HCT116 (cell line): ENCODE data around the gene CASZ1. TPM values are rescaled to one million over a fixed set of nuclear protein-coding genes. Genes with fewer than 3 reads are reported as not detected.

Experiments
- ATAC-seq: fragments of 200-7000 bp; cut with Tn5 transposase; 2 replicates; pipeline ENCODE4 v1.9.1; 2020; ENCODE audit warnings: mild to moderate bottlenecking, moderate library complexity
- BruUV-seq: library from RNA; stranded (reverse); fragments of 400-500 nt; replicated peaks from 2 replicates; lab custom pipeline; 2021; lab: Mats Ljungman, UMichigan
- CTCF ChIA-PET: fragments of 300-600 bp; sonication (Branson Sonifier 250); formaldehyde crosslinking; loops from one replicate; lab custom pipeline; 2021; ENCODE audit warnings: antibody characterized with exemption; lab: Charles Lee
- POLR2A ChIA-PET: fragments of 300-600, 350-600 bp; sonication (Branson Sonifier 250); formaldehyde crosslinking; loops from one replicate; lab custom pipeline; 2021; ENCODE audit warnings: antibody characterized with exemption; lab: Charles Lee
- RAD21 ChIA-PET, 2 experiments: fragments of 300-600 bp; sonication (Branson Sonifier 250); formaldehyde crosslinking; loops; one replicate each; lab custom pipeline; 2023; ENCODE audit warnings: low total read pairs in 2 of 2; ENCODE audit not compliant: uncharacterized antibody in 2 of 2, unreplicated experiment in 2 of 2, low non-redundant PET in 1 of 2; lab: Charles Lee
- DNase-seq: peaks from one replicate; pipeline ENCODE4 v3.0.0-alpha.2; 2010; ENCODE audit warnings: low read depth, low spot score
- H2AFZ ChIP-seq: fragments of 200-600 bp; shearing (Covaris generic), sonication (generic); 2 replicates; pipeline ENCODE4 v1.6.1; 2017; ENCODE audit warnings: low read depth, mixed run types, mixed read lengths, antibody characterized with exemption, low read length; ENCODE audit not compliant: poor library complexity, severe bottlenecking
- H3K27ac ChIP-seq: 2 replicates; pipeline ENCODE4 v1.5.1; 2012; ENCODE audit warnings: low read depth, low read length
- H3K27me3 ChIP-seq: fragments of 200-600 bp; sonication (generic); 2 replicates; pipeline ENCODE4 v1.6.1; 2016; ENCODE audit warnings: mixed run types, low read length, mixed read lengths; ENCODE audit not compliant: insufficient read depth
- H3K36me3 ChIP-seq, 2 experiments: fragments of 200-500 bp in 1 of 2; fragments of 200-600 bp in 1 of 2; sonication (Bioruptor generic) in 1 of 2; sonication (generic) in 1 of 2; 2 replicates each; pipeline versions ENCODE4 v1.5.1 to v1.6.1; 2014 to 2016; ENCODE audit warnings: low read length in 2 of 2, inconsistent platforms in 1 of 2, mixed read lengths in 1 of 2, mixed run types in 1 of 2; ENCODE audit not compliant: insufficient read depth in 2 of 2, control insufficient read depth in 1 of 2
- H3K4me1 ChIP-seq, 2 experiments: fragments of 200-600 bp in 1 of 2; sonication (generic) in 1 of 2; 2 replicates each; pipeline versions ENCODE4 v1.5.1 to v1.6.1; 2012 to 2017; ENCODE audit warnings: low read length in 2 of 2, inconsistent platforms in 1 of 2, mild to moderate bottlenecking in 1 of 2, mixed read lengths in 1 of 2, mixed run types in 1 of 2, moderate library complexity in 1 of 2; ENCODE audit not compliant: insufficient read depth in 2 of 2, control insufficient read depth in 1 of 2
- H3K4me2 ChIP-seq: fragments of 200-600 bp; sonication (generic); 2 replicates; pipeline ENCODE4 v1.6.1; 2017; ENCODE audit warnings: mixed run types, low read length, mixed read lengths
- H3K4me3 ChIP-seq, 2 experiments: fragments of 200-600 bp in 1 of 2; sonication (generic) in 1 of 2; replicated peaks in 1 of 2; 2 replicates each; pipeline ENCODE4 v1.5.1; 2011 to 2016; ENCODE audit warnings: low read length in 2 of 2, control low read depth in 1 of 2, low read depth in 1 of 2, mild to moderate bottlenecking in 1 of 2, mixed read lengths in 1 of 2, mixed run types in 1 of 2
- H3K79me2 ChIP-seq: fragments of 200-600 bp; sonication (generic); 2 replicates; pipeline ENCODE4 v1.6.1; 2017; ENCODE audit warnings: mild to moderate bottlenecking, mixed run types, low read length, moderate library complexity, mixed read lengths; ENCODE audit not compliant: insufficient read depth
- H3K9ac ChIP-seq: fragments of 200-600 bp; sonication (generic); 2 replicates; pipeline ENCODE4 v1.6.1; 2016; ENCODE audit warnings: low read length, mixed read lengths
- H3K9me2 ChIP-seq: fragments of 200-600 bp; sonication (generic), shearing (Covaris generic); 2 replicates; pipeline ENCODE4 v1.6.1; 2017; ENCODE audit warnings: mixed run types, mild to moderate bottlenecking, moderate library complexity; ENCODE audit not compliant: insufficient read depth
- H3K9me3 ChIP-seq, 2 experiments: fragments of 200-500 bp in 1 of 2; fragments of 200-600 bp in 1 of 2; sonication (Bioruptor generic) in 1 of 2; sonication (generic) in 1 of 2; 2 replicates each; pipeline ENCODE4 v1.6.1; 2014 to 2017; ENCODE audit warnings: low read length in 2 of 2, mixed read lengths in 2 of 2, inconsistent platforms in 1 of 2, low read depth in 1 of 2, mild to moderate bottlenecking in 1 of 2, mixed run types in 1 of 2, moderate library complexity in 1 of 2; ENCODE audit not compliant: control insufficient read depth in 1 of 2, insufficient read depth in 1 of 2
- H4K20me1 ChIP-seq: fragments of 200-600 bp; sonication (generic), shearing (Covaris generic); 2 replicates; pipeline ENCODE4 v1.6.1; 2017; ENCODE audit warnings: mixed run types, mild to moderate bottlenecking, moderate library complexity; ENCODE audit not compliant: insufficient read depth
- ATF3 ChIP-seq: IDR thresholded peaks from 2 replicates; pipeline ENCODE4 v1.6.1; 2012
- CBX3 ChIP-seq: IDR thresholded peaks from 2 replicates; pipeline ENCODE4 v1.6.1; 2012; ENCODE audit warnings: low read depth
- CEBPB ChIP-seq: IDR thresholded peaks from 2 replicates; pipeline ENCODE4 v1.6.1; 2012; ENCODE audit warnings: low read depth
- EGR1 ChIP-seq: IDR thresholded peaks from 2 replicates; pipeline ENCODE4 v1.6.1; 2012; ENCODE audit warnings: low read depth
- ELF1 ChIP-seq: IDR thresholded peaks from 2 replicates; pipeline ENCODE4 v1.6.1; 2012; ENCODE audit warnings: low read depth, borderline replicate concordance
- EZH2 ChIP-seq: fragments of 200-600 bp; sonication (generic); IDR thresholded peaks from 2 replicates; pipeline ENCODE4 v1.6.1; 2017; ENCODE audit warnings: antibody characterized with exemption, mixed run types
- FOSL1 ChIP-seq: IDR thresholded peaks from 2 replicates; pipeline ENCODE4 v1.6.1; 2012; ENCODE audit warnings: low read depth
- JUND ChIP-seq: IDR thresholded peaks from 2 replicates; pipeline ENCODE4 v1.6.1; 2012
- MAX ChIP-seq: IDR thresholded peaks from 2 replicates; pipeline ENCODE4 v1.6.1; 2012
- POLR2A ChIP-seq: IDR thresholded peaks from 2 replicates; pipeline ENCODE4 v1.7.0; 2011; ENCODE audit warnings: borderline replicate concordance; ENCODE audit not compliant: insufficient read depth, insufficient read length; ENCODE audit errors: extremely low read depth
- RAD21 ChIP-seq: IDR thresholded peaks from 2 replicates; pipeline ENCODE4 v1.6.1; 2012; ENCODE audit warnings: low read depth, mild to moderate bottlenecking
- SP1 ChIP-seq: IDR thresholded peaks from 2 replicates; pipeline ENCODE4 v1.6.1; 2012; ENCODE audit warnings: low read depth
- SRF ChIP-seq: IDR thresholded peaks from 2 replicates; pipeline ENCODE4 v1.6.1; 2012; ENCODE audit warnings: low read depth
- YY1 ChIP-seq: IDR thresholded peaks from 2 replicates; pipeline ENCODE4 v1.6.1; 2011; ENCODE audit warnings: low read length, low read depth, moderate library complexity, mild to moderate bottlenecking; ENCODE audit not compliant: insufficient replicate concordance; ENCODE audit errors: extremely low read depth
- ZBTB33 ChIP-seq: IDR thresholded peaks from 2 replicates; pipeline ENCODE4 v1.6.1; 2011; ENCODE audit warnings: mild to moderate bottlenecking, low read length, moderate library complexity; ENCODE audit not compliant: insufficient replicate concordance; ENCODE audit errors: extremely low read depth
- ZFX ChIP-seq: fragments of 450-650 bp; IDR thresholded peaks from 2 replicates; pipeline ENCODE4 v1.6.1; 2017
- ZNF274 ChIP-seq: fragments of 200-500 bp; sonication (Bioruptor generic); IDR thresholded peaks from 2 replicates; pipeline ENCODE4 v1.6.1; 2014; ENCODE audit warnings: mild to moderate bottlenecking, low read depth, low read length, inconsistent platforms
- intact Hi-C: fragments of 100-400 bp; cut with micrococcal nuclease; formaldehyde crosslinking; loops from 2 replicates; pipeline ENCODE4 v1.10.0; 2022
- total RNA-seq: library from RNA; stranded (reverse); gene quantifications from one replicate; pipeline ENCODE4 v1.2.1, GENCODE V29; 2021; ENCODE audit not compliant: unreplicated experiment

The CASZ1 gene
- total RNA-seq, 1 experiment from 2014 or later = 7.7 TPM

- H3K9me3 ChIP-seq = 0 out of 4 replicates have a peak, but pooled peaks cover 0 to 4% of the 10 kb centered on the region in 2 experiments
- no peaks in the 10 kb centered on the region for H3K36me3 ChIP-seq
- H3K4me2 ChIP-seq = no peak overlapping the region
- POLR2A ChIA-PET = no interaction called here
- ATAC-seq (no peak), DNase-seq (no peak)
- no peaks in the 10 kb centered on the region for H3K27me3 ChIP-seq
- intact Hi-C loops = no loop called here
- H3K9ac ChIP-seq = no peak overlapping the region
- no peak for TF ChIP-seq ZBTB33
- TF ChIP-seq ATF3 = no peak
- no peak for TF ChIP-seq POLR2A
- no peak for TF ChIP-seq SP1
- TF ChIP-seq RAD21 = no peak
- no peak for TF ChIP-seq YY1
- TF ChIP-seq CBX3 = no peak
- TF ChIP-seq CEBPB = no peak
- TF ChIP-seq MAX = no peak
- TF ChIP-seq EZH2 = no peak
- no peak for TF ChIP-seq ZFX
- no peak for TF ChIP-seq FOSL1
- TF ChIP-seq EGR1 = no peak
- TF ChIP-seq SRF = no peak
- no peak for TF ChIP-seq ZNF274
- TF ChIP-seq ELF1 = no peak
- no peak for TF ChIP-seq JUND
- CTCF ChIA-PET = no interaction called here
- no peaks in the 10 kb centered on the region for H3K9me2 ChIP-seq
- BruUV-seq = no TSS peak
- no peak overlapping the region for H3K27ac ChIP-seq
- H2AFZ ChIP-seq = no peak overlapping the region
- no peaks in the 10 kb centered on the region for H3K79me2 ChIP-seq
- RAD21 ChIA-PET = no interaction called here
- no peak overlapping the region for H3K4me3 ChIP-seq
- H3K4me1 ChIP-seq = peaks cover 14 to 21% of the 10 kb centered on the region in 2 experiments; a peak in 3 of 4 replicates
- no peaks in the 10 kb centered on the region for H4K20me1 ChIP-seq
Measured at GRCh38 chr1:10838541-10838940, 42.1 kb upstream of the CASZ1 start.
